ENCODE results near the gene TSPEAR. TPM values are rescaled to one million over a fixed set of nuclear protein-coding genes. Genes with fewer than 3 reads are reported as not detected.
A peak's percentile ranks its signal among the peaks of the same experiment; 100 is the strongest.
"Not testable (repeated sequence)": the region's sequence is repeated elsewhere in the genome, so short reads cannot be mapped to it uniquely, and the experiment has no call there.

The TSPEAR gene
- total RNA-seq, 6 experiments from 2014 or later, result not detected

DNA sequence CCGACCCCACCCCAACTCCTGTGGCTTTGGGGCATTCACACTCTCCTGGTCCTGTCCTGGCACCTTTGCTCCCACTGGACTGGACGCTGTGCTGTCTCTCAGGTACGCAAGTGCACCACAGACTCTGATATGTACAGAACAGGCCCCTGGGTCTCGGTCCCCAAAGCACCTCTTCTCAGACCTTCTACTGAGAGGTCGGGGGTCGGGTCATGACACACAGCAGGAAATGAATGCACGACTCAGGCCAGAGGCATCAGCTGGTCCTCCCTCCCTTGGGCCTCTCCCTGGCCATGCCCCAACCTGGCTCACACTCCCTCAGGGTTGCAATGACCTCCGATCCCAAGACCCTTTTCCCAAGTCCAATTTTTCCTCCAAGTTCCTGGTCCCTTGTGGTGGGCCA is 16.2 kb downstream of the TSPEAR start:
- H3K27ac ChIP-seq, result no peak overlapping the region
- intact Hi-C loops (cut with DNase I), result no loop called here
- no peak overlapping the region for H3K4me3 ChIP-seq
- H3K4me1 ChIP-seq, result no peaks in the 10 kb centered on the region
- TF ChIP-seq, protein P1, sequence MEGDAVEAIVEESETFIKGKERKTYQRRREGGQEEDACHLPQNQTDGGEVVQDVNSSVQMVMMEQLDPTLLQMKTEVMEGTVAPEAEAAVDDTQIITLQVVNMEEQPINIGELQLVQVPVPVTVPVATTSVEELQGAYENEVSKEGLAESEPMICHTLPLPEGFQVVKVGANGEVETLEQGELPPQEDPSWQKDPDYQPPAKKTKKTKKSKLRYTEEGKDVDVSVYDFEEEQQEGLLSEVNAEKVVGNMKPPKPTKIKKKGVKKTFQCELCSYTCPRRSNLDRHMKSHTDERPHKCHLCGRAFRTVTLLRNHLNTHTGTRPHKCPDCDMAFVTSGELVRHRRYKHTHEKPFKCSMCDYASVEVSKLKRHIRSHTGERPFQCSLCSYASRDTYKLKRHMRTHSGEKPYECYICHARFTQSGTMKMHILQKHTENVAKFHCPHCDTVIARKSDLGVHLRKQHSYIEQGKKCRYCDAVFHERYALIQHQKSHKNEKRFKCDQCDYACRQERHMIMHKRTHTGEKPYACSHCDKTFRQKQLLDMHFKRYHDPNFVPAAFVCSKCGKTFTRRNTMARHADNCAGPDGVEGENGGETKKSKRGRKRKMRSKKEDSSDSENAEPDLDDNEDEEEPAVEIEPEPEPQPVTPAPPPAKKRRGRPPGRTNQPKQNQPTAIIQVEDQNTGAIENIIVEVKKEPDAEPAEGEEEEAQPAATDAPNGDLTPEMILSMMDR (IDR thresholded peaks at IDR 0.05), result no peak
- no peak for TF ChIP-seq POLR2A (IDR thresholded peaks at IDR 0.05)
- DNase-seq (peak in 1 of 3 donors; percentile 28), ATAC-seq (no peak)
- H3K36me3 ChIP-seq, result no peaks in the 10 kb centered on the region
- WGBS (ENCODE audit: insufficient coverage, low coverage, low lambda C conversion rate, missing lambda C conversion rate), result 70% methylated on average over 4 of the region's 8 CpGs
- H3K27me3 ChIP-seq, result peaks cover 0 to 12% of the 10 kb centered on the region in 2 donors
- H3K9me3 ChIP-seq, result peaks cover 0 to 4% (median 0%) of the 10 kb centered on the region in 4 donors

DNA sequence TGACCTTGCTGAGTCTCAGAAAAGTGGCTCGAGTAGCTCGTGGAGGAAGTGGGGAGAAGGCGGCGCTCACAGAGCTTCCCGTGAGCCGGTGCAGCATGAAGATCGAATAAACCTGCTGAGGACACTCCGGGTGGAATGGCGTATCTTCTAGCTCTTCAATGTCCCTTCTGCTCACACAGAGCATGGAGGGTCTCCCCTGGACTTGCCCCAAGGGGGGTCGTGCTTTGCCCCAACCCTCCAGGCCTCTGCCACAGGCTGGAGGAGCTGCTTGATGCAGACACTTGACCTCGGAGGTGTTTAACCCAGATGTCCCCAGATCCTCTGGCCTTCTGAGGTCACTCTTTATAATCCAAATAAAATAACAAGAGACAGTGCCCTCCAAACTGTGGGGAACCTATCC is 16.6 kb downstream of the TSPEAR start:
- Histone ChIP-seq H3K27ac (no peak overlapping the region), H3K4me1 (no peaks in the 10 kb centered on the region), H3K9me3 (peaks cover 0 to 4% (median 0%) of the 10 kb centered on the region in 4 donors), H3K4me3 (no peak overlapping the region), H3K27me3 (peaks cover 0 to 12% of the 10 kb centered on the region in 2 donors), H3K36me3 (no peaks in the 10 kb centered on the region)
- no peak for TF ChIP-seq POLR2A (IDR thresholded peaks at IDR 0.05)
- TF ChIP-seq, protein P1 (IDR thresholded peaks at IDR 0.05), result no peak
- 48% methylated on average over 5 of the region's 11 CpGs for WGBS (ENCODE audit: insufficient coverage, low coverage, low lambda C conversion rate, missing lambda C conversion rate)
- intact Hi-C loops (cut with DNase I), result no loop called here
- no peak for DNase-seq
- no peak for ATAC-seq

DNA sequence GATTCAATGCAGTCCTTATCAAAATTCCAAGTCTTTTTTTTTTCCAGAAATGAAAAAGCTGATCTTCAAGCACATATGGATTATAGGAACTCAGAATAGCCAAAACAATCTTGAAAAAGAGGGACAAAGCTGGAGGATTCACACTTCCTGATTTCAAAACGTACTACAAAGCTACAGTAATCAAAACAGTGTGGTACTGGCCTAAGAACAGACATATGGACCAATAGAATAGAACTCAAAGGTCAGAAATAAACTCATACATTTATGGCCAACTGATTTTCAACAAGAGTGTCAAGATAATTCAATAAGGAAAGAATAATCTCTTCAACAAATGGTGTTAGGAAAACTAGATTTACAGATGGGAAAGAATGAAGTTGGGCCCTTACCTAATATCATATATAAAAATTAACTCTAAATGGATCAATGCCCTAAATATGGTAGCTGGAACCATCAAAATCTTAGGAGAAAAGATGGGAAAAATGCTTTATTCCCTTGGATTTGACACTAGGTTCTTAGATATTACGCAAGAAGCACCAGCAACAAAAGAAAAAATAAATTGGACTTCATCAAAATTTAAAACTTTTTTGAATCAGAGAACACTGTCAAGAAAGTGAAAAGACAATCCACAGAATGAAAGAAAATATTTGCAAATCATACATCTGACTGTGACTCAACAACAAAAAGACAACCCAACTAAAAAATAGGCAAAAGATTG is 18.4 kb downstream of the TSPEAR start:
- DNase-seq (no peak), ATAC-seq (no peak)
- no peak overlapping the region for H3K27ac ChIP-seq
- H3K27me3 ChIP-seq, result peaks cover 0 to 3% of the 10 kb centered on the region in 2 donors
- TF ChIP-seq POLR2A (IDR thresholded peaks at IDR 0.05), result no peak
- TF ChIP-seq, protein P1 (IDR thresholded peaks at IDR 0.05), result no peak
- intact Hi-C loops (cut with DNase I), result no loop called here
- peaks cover 0 to 4% (median 0%) of the 10 kb centered on the region in 4 donors for H3K9me3 ChIP-seq
- H3K4me1 ChIP-seq, result no peaks in the 10 kb centered on the region
- H3K36me3 ChIP-seq, result no peaks in the 10 kb centered on the region
- WGBS (ENCODE audit: insufficient coverage, low coverage, low lambda C conversion rate, missing lambda C conversion rate), result 57% methylated on average over 2 of the region's 2 CpGs
- no peak overlapping the region for H3K4me3 ChIP-seq

DNA sequence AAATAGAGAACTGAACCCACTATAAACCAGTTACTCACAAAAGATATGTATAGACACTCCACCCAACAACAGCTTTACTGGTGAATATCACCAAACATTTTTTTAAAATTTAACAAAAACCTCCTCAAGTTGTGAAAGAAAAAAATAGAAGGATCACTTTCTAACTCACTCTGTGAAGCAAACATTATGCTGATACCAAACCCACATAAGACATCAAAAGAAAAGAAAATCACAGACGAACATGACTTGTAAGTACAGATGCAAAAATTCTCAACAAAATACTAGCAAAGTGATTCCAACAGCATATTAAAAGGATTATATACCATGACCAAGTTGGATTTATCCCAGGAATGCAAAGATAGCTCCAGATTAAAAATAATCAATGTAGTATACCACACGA is 19.7 kb downstream of the TSPEAR start:
- intact Hi-C loops (cut with DNase I), result no loop called here
- H3K4me3 ChIP-seq, result no peak overlapping the region
- peaks cover 0 to 4% (median 0%) of the 10 kb centered on the region in 4 donors for H3K9me3 ChIP-seq
- ATAC-seq (no peak), DNase-seq (no peak)
- no peak for TF ChIP-seq POLR2A (IDR thresholded peaks at IDR 0.05)
- TF ChIP-seq, protein P1 (IDR thresholded peaks at IDR 0.05), result no peak
- no peak overlapping the region for H3K27ac ChIP-seq
- 51% methylated on average over 2 of the region's 2 CpGs for WGBS (ENCODE audit: insufficient coverage, low coverage, low lambda C conversion rate, missing lambda C conversion rate)
- H3K27me3 ChIP-seq, result no peaks in the 10 kb centered on the region
- no peaks in the 10 kb centered on the region for H3K4me1 ChIP-seq
- no peaks in the 10 kb centered on the region for H3K36me3 ChIP-seq

DNA sequence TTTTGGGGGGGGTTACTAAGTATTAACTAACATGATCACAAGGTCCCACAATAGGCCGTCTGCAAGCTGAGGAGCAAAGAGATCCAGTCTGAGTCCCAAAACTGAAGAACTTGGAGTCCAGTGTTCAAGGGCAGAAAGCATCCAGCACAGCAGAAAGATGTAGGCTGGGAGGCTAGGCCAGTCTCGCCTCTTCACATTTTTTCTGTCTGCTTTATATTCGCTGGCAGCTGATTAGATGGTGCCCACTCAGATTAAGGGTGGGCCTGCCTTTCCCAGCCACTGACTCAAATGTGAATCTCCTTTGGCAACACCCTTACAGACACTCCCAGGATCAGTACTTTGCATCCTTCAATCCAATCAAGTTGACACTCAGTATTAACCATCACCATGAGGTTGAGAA is 21.6 kb downstream of the TSPEAR start:
- H3K4me3 ChIP-seq; H3K27ac ChIP-seq; DNase-seq; H3K9me3 ChIP-seq; H3K27me3 ChIP-seq; H3K36me3 ChIP-seq; intact Hi-C loops (cut with DNase I); ATAC-seq; H3K4me1 ChIP-seq: not testable (repeated sequence)
- WGBS (ENCODE audit: insufficient coverage, low coverage, low lambda C conversion rate, missing lambda C conversion rate), result no CpG with 5 or more reads among the region's 3 CpGs

Data from right lobe of liver (tissue), 6 donors.